ENCODE data around the gene HBD. TPM values are rescaled to one million over a fixed set of nuclear protein-coding genes. Genes with fewer than 3 reads are reported as not detected.
A peak's percentile ranks its signal among the peaks of the same experiment; 100 is the strongest.

The HBD gene
- total and polyA plus RNA-seq, 2 experiments from 2014 or later = not detected

- Histone ChIP-seq H3K9me3 (ENCODE audit: low read depth) (no peaks in the 10 kb centered on the region), H3K4me2 (ENCODE audit: unreplicated experiment) (no peak overlapping the region), H3K9me2 (ENCODE audit: insufficient read depth) (no peaks in the 10 kb centered on the region), H3F3A (ENCODE audit: insufficient read depth) (peaks cover 7% of the 10 kb centered on the region), H3K36me3 (ENCODE audit: low read depth) (no peaks in the 10 kb centered on the region), H3K4me1 (ENCODE audit: insufficient read depth) (peaks cover 15% of the 10 kb centered on the region; the same call in 1 of the 2 replicates), H4K20me1 (ENCODE audit: insufficient read depth) (no peaks in the 10 kb centered on the region), H3K27me3 (replicated peaks; ENCODE audit: insufficient read depth) (no peaks in the 10 kb centered on the region), H3K4me3 (no peak overlapping the region), H2AFZ (peak overlapping the region; percentile 22; the same call in 1 of the 2 replicates), H3K27ac (0 out of 2 replicates have a peak overlapping the region, but pooled peaks have one; percentile 23), H3K9ac (no peak overlapping the region), H3K79me2 (ENCODE audit: insufficient read depth) (no peaks in the 10 kb centered on the region)
- 48 to 52% methylated on average over 3 of the region's 3 CpGs for WGBS, 2 experiments (ENCODE audit: low coverage in 1 of 2, low lambda C conversion rate in 2 of 2, missing lambda C conversion rate in 2 of 2)
- in situ Hi-C loops (cut with MboI) = no loop called here
- DNase-seq = peak; percentile 35
- TF ChIP-seq EZH2 (IDR thresholded peaks at IDR 0.05; ENCODE audit: insufficient read depth, poor library complexity, severe bottlenecking) (no peak), EZH2phosphoT487 (IDR thresholded peaks at IDR 0.05; ENCODE audit: insufficient read depth, low read depth) (no peak)
Measured at GRCh38 chr11:5196731-5197130, 37.6 kb downstream of the HBD start.

GRCh38 chr11:5196067-5196466 lies 38.2 kb downstream of the HBD start:
- no peak overlapping the region for H3K9ac ChIP-seq
- DNase-seq = no peak
- H3K4me3 ChIP-seq = no peak overlapping the region
- H2AFZ ChIP-seq = peak overlapping the region; percentile 22; the same call in 1 of the 2 replicates
- no peaks in the 10 kb centered on the region for H3K27me3 ChIP-seq (replicated peaks; ENCODE audit: insufficient read depth)
- WGBS, 2 experiments (ENCODE audit: low coverage in 1 of 2, low lambda C conversion rate in 2 of 2, missing lambda C conversion rate in 2 of 2) = 63 to 77% methylated on average over 5 of the region's 5 CpGs
- in situ Hi-C loops (cut with MboI) = no loop called here
- H3F3A ChIP-seq (ENCODE audit: insufficient read depth) = peaks cover 7% of the 10 kb centered on the region
- TF ChIP-seq EZH2phosphoT487 (IDR thresholded peaks at IDR 0.05; ENCODE audit: insufficient read depth, low read depth) (no peak), EZH2 (IDR thresholded peaks at IDR 0.05; ENCODE audit: insufficient read depth, poor library complexity, severe bottlenecking) (no peak)
- H3K4me1 ChIP-seq (ENCODE audit: insufficient read depth) = peaks cover 9% of the 10 kb centered on the region; the same call in 1 of the 2 replicates
- no peaks in the 10 kb centered on the region for H4K20me1 ChIP-seq (ENCODE audit: insufficient read depth)
- H3K36me3 ChIP-seq (ENCODE audit: low read depth) = no peaks in the 10 kb centered on the region
- H3K9me2 ChIP-seq (ENCODE audit: insufficient read depth) = no peaks in the 10 kb centered on the region
- no peak overlapping the region for H3K27ac ChIP-seq
- no peak overlapping the region for H3K4me2 ChIP-seq (ENCODE audit: unreplicated experiment)
- H3K9me3 ChIP-seq (ENCODE audit: low read depth) = no peaks in the 10 kb centered on the region
- H3K79me2 ChIP-seq (ENCODE audit: insufficient read depth) = no peaks in the 10 kb centered on the region

GRCh38 chr11:5192738-5193137 lies 41.5 kb downstream of the HBD start:
- Histone ChIP-seq H3K9me3 (ENCODE audit: low read depth) (no peaks in the 10 kb centered on the region), H2AFZ (no peak overlapping the region), H3K27ac (no peak overlapping the region), H3K4me1 (ENCODE audit: insufficient read depth) (peaks cover 9% of the 10 kb centered on the region; the same call in 1 of the 2 replicates), H3K36me3 (ENCODE audit: low read depth) (no peaks in the 10 kb centered on the region), H4K20me1 (ENCODE audit: insufficient read depth) (no peaks in the 10 kb centered on the region), H3F3A (ENCODE audit: insufficient read depth) (peaks cover 7% of the 10 kb centered on the region), H3K9ac (no peak overlapping the region), H3K27me3 (replicated peaks; ENCODE audit: insufficient read depth) (no peaks in the 10 kb centered on the region), H3K4me2 (ENCODE audit: unreplicated experiment) (no peak overlapping the region), H3K79me2 (ENCODE audit: insufficient read depth) (no peaks in the 10 kb centered on the region), H3K4me3 (no peak overlapping the region), H3K9me2 (ENCODE audit: insufficient read depth) (no peaks in the 10 kb centered on the region)
- DNase-seq = no peak
- TF ChIP-seq EZH2 (IDR thresholded peaks at IDR 0.05; ENCODE audit: insufficient read depth, poor library complexity, severe bottlenecking) (no peak), EZH2phosphoT487 (IDR thresholded peaks at IDR 0.05; ENCODE audit: insufficient read depth, low read depth) (no peak)
- in situ Hi-C loops (cut with MboI) = no loop called here
- 5 to 9% methylated on average over 1 of the region's 1 CpG for WGBS, 2 experiments (ENCODE audit: low coverage in 1 of 2, low lambda C conversion rate in 2 of 2, missing lambda C conversion rate in 2 of 2)

- H3K9me3 ChIP-seq (ENCODE audit: low read depth) = no peaks in the 10 kb centered on the region
- in situ Hi-C loops (cut with MboI) = no loop called here
- no peak for DNase-seq
- no peaks in the 10 kb centered on the region for H3K4me1 ChIP-seq (ENCODE audit: insufficient read depth)
- WGBS, 2 experiments (ENCODE audit: low coverage in 1 of 2, low lambda C conversion rate in 2 of 2, missing lambda C conversion rate in 2 of 2) = 34 to 42% methylated on average over 2 of the region's 2 CpGs
- H2AFZ ChIP-seq = no peak overlapping the region
- no peak overlapping the region for H3K9ac ChIP-seq
- H3K9me2 ChIP-seq (ENCODE audit: insufficient read depth) = no peaks in the 10 kb centered on the region
- no peak for TF ChIP-seq EZH2phosphoT487 (IDR thresholded peaks at IDR 0.05; ENCODE audit: insufficient read depth, low read depth)
- no peak for TF ChIP-seq EZH2 (IDR thresholded peaks at IDR 0.05; ENCODE audit: insufficient read depth, poor library complexity, severe bottlenecking)
- no peaks in the 10 kb centered on the region for H4K20me1 ChIP-seq (ENCODE audit: insufficient read depth)
- no peaks in the 10 kb centered on the region for H3F3A ChIP-seq (ENCODE audit: insufficient read depth)
- H3K79me2 ChIP-seq (ENCODE audit: insufficient read depth) = no peaks in the 10 kb centered on the region
- H3K36me3 ChIP-seq (ENCODE audit: low read depth) = no peaks in the 10 kb centered on the region
- H3K27ac ChIP-seq = no peak overlapping the region
- H3K27me3 ChIP-seq (replicated peaks; ENCODE audit: insufficient read depth) = no peaks in the 10 kb centered on the region
- no peak overlapping the region for H3K4me2 ChIP-seq (ENCODE audit: unreplicated experiment)
- no peak overlapping the region for H3K4me3 ChIP-seq
Measured at GRCh38 chr11:5188201-5188600, 46.1 kb downstream of the HBD start.

Other genes with a start within 250 kb of the HBD start
- gene OR51L1, start 239.6 kb downstream of the HBD start, total RNA-seq (2014; rRNA removed; shearing (Covaris generic)) = not detected in 2 replicates
- not detected in 2 replicates for gene OR51L1, start 239.6 kb downstream of the HBD start, polyA plus RNA-seq (2016; fragmentation: Nextera tagmentation; extraction: Ambion mirVana)
- not detected in 2 replicates for gene OR52J3, start 188.0 kb downstream of the HBD start, total RNA-seq (2014; rRNA removed; shearing (Covaris generic))
- not detected in 2 replicates for gene OR52J3, start 188.0 kb downstream of the HBD start, polyA plus RNA-seq (2016; fragmentation: Nextera tagmentation; extraction: Ambion mirVana)
- gene OR52E2, start 174.9 kb downstream of the HBD start, total RNA-seq (2014; rRNA removed; shearing (Covaris generic)) = not detected in 2 replicates
- gene OR52E2, start 174.9 kb downstream of the HBD start, polyA plus RNA-seq (2016; fragmentation: Nextera tagmentation; extraction: Ambion mirVana) = not detected in 2 replicates
- gene OR52E1, start 164.9 kb downstream of the HBD start, total RNA-seq (2014; rRNA removed; shearing (Covaris generic)) = not detected in 2 replicates
- not detected in 2 replicates for gene OR52E1, start 164.9 kb downstream of the HBD start, polyA plus RNA-seq (2016; fragmentation: Nextera tagmentation; extraction: Ambion mirVana)
- gene OR52A5, start 96.1 kb downstream of the HBD start, total RNA-seq (2014; rRNA removed; shearing (Covaris generic)) = not detected in 2 replicates
- not detected in 2 replicates for gene OR52A5, start 96.1 kb downstream of the HBD start, polyA plus RNA-seq (2016; fragmentation: Nextera tagmentation; extraction: Ambion mirVana)
- gene OR52A1, start 79.7 kb downstream of the HBD start, total RNA-seq (2014; rRNA removed; shearing (Covaris generic)) = not detected in 2 replicates
- gene OR52A1, start 79.7 kb downstream of the HBD start, polyA plus RNA-seq (2016; fragmentation: Nextera tagmentation; extraction: Ambion mirVana) = not detected in 2 replicates
- not detected in 2 replicates for gene OR51V1, start 33.8 kb downstream of the HBD start, total RNA-seq (2014; rRNA removed; shearing (Covaris generic))
- gene OR51V1, start 33.8 kb downstream of the HBD start, polyA plus RNA-seq (2016; fragmentation: Nextera tagmentation; extraction: Ambion mirVana) = not detected in 2 replicates
- gene HBB, start 7.4 kb downstream of the HBD start, total RNA-seq (2014; rRNA removed; shearing (Covaris generic)) = not detected in 2 replicates
- not detected in 2 replicates for gene HBB, start 7.4 kb downstream of the HBD start, polyA plus RNA-seq (2016; fragmentation: Nextera tagmentation; extraction: Ambion mirVana)
- gene HBG1, start 15.4 kb upstream of the HBD start, total RNA-seq (2014; rRNA removed; shearing (Covaris generic)) = not detected in 2 replicates
- not detected in 2 replicates for gene HBG1, start 15.4 kb upstream of the HBD start, polyA plus RNA-seq (2016; fragmentation: Nextera tagmentation; extraction: Ambion mirVana)
- gene HBG2, start 20.3 kb upstream of the HBD start, total RNA-seq (2014; rRNA removed; shearing (Covaris generic)) = not detected in 2 replicates
- not detected in 2 replicates for gene HBG2, start 20.3 kb upstream of the HBD start, polyA plus RNA-seq (2016; fragmentation: Nextera tagmentation; extraction: Ambion mirVana)
- not detected in 2 replicates for gene HBE1, start 35.5 kb upstream of the HBD start, total RNA-seq (2014; rRNA removed; shearing (Covaris generic))
- not detected in 2 replicates for gene HBE1, start 35.5 kb upstream of the HBD start, polyA plus RNA-seq (2016; fragmentation: Nextera tagmentation; extraction: Ambion mirVana)
- not detected in 2 replicates for gene OR51B4, start 67.5 kb upstream of the HBD start, total RNA-seq (2014; rRNA removed; shearing (Covaris generic))
- not detected in 2 replicates for gene OR51B4, start 67.5 kb upstream of the HBD start, polyA plus RNA-seq (2016; fragmentation: Nextera tagmentation; extraction: Ambion mirVana)
- gene OR51B2, start 89.8 kb upstream of the HBD start, total RNA-seq (2014; rRNA removed; shearing (Covaris generic)) = not detected in 2 replicates
- not detected in 2 replicates for gene OR51B2, start 89.8 kb upstream of the HBD start, polyA plus RNA-seq (2016; fragmentation: Nextera tagmentation; extraction: Ambion mirVana)
- not detected in 2 replicates for gene OR51B5, start 109.0 kb upstream of the HBD start, total RNA-seq (2014; rRNA removed; shearing (Covaris generic))
- not detected in 2 replicates for gene OR51B5, start 109.0 kb upstream of the HBD start, polyA plus RNA-seq (2016; fragmentation: Nextera tagmentation; extraction: Ambion mirVana)
- gene OR51B6, start 117.0 kb upstream of the HBD start, total RNA-seq (2014; rRNA removed; shearing (Covaris generic)) = not detected in 2 replicates
- not detected in 2 replicates for gene OR51B6, start 117.0 kb upstream of the HBD start, polyA plus RNA-seq (2016; fragmentation: Nextera tagmentation; extraction: Ambion mirVana)
- gene OR51M1, start 149.3 kb upstream of the HBD start, total RNA-seq (2014; rRNA removed; shearing (Covaris generic)) = not detected in 2 replicates
- gene OR51M1, start 149.3 kb upstream of the HBD start, polyA plus RNA-seq (2016; fragmentation: Nextera tagmentation; extraction: Ambion mirVana) = not detected in 2 replicates
- gene OR51Q1, start 187.6 kb upstream of the HBD start, total RNA-seq (2014; rRNA removed; shearing (Covaris generic)) = not detected in 2 replicates
- not detected in 2 replicates for gene OR51Q1, start 187.6 kb upstream of the HBD start, polyA plus RNA-seq (2016; fragmentation: Nextera tagmentation; extraction: Ambion mirVana)
- gene OR51I1, start 207.0 kb upstream of the HBD start, total RNA-seq (2014; rRNA removed; shearing (Covaris generic)) = not detected in 2 replicates
- not detected in 2 replicates for gene OR51I1, start 207.0 kb upstream of the HBD start, polyA plus RNA-seq (2016; fragmentation: Nextera tagmentation; extraction: Ambion mirVana)
- gene OR51I2, start 214.8 kb upstream of the HBD start, total RNA-seq (2014; rRNA removed; shearing (Covaris generic)) = not detected in 2 replicates
- not detected in 2 replicates for gene OR51I2, start 214.8 kb upstream of the HBD start, polyA plus RNA-seq (2016; fragmentation: Nextera tagmentation; extraction: Ambion mirVana)